Measurements from ENCODE around the gene SS18.
"Not testable (repeated sequence)": the region's sequence is repeated elsewhere in the genome, so short reads cannot be mapped to it uniquely, and the experiment has no call there.

The SS18 gene

GRCh38 chr18:26090130-26091046 lies at the start of gene SS18:
Gene SS18 (minus strand): TSS chr18:26090613. CDS start chr18:26090569, 44 bp downstream.
- peaks cover 14% of the 10 kb centered on the region for H3K36me3 Mint-ChIP-seq (ENCODE audit: low read depth)
- H3K4me1 Mint-ChIP-seq (ENCODE audit: low read depth) = peaks cover 26% of the 10 kb centered on the region
- peak within 1 kb of the TSS; percentile 98 for H3K27ac Mint-ChIP-seq
- no peaks in the 10 kb centered on the region for H3K9me3 Mint-ChIP-seq
- peaks cover 7% of the 10 kb centered on the region for H3K27me3 Mint-ChIP-seq (ENCODE audit: low read depth)
- peak within 1 kb of the TSS; percentile 96 for H3K4me3 Mint-ChIP-seq

GRCh38 chr18:26135548-26135947 lies 45.1 kb upstream of the SS18 start:
- H3K27me3 Mint-ChIP-seq (ENCODE audit: low read depth) = peaks cover 9% of the 10 kb centered on the region
- no peak overlapping the region for H3K4me3 Mint-ChIP-seq
- H3K27ac Mint-ChIP-seq = no peak overlapping the region
- H3K36me3 Mint-ChIP-seq (ENCODE audit: low read depth) = no peaks in the 10 kb centered on the region
- no peaks in the 10 kb centered on the region for H3K9me3 Mint-ChIP-seq
- no peaks in the 10 kb centered on the region for H3K4me1 Mint-ChIP-seq (ENCODE audit: low read depth)

- no peaks in the 10 kb centered on the region for H3K4me1 Mint-ChIP-seq (ENCODE audit: low read depth)
- H3K36me3 Mint-ChIP-seq (ENCODE audit: low read depth) = no peaks in the 10 kb centered on the region
- H3K9me3 Mint-ChIP-seq = no peaks in the 10 kb centered on the region
- peaks cover 9% of the 10 kb centered on the region for H3K27me3 Mint-ChIP-seq (ENCODE audit: low read depth)
- peak overlapping the region; percentile 55 for H3K4me3 Mint-ChIP-seq
- peak overlapping the region; percentile 71 for H3K27ac Mint-ChIP-seq
These were observed 43.7 kb upstream of the SS18 start for GRCh38 chr18:26134107-26134506.

GRCh38 chr18:26133652-26134051 lies 43.2 kb upstream of the SS18 start, which contains the start of gene PSMA8:
Gene PSMA8 (plus strand): TSS chr18:26133869. CDS start chr18:26133966, 97 bp downstream.
- Mint-ChIP-seq H3K4me3 (peak within 1 kb of the TSS; percentile 55), H3K9me3 (no peaks in the 10 kb centered on the region), H3K4me1 (ENCODE audit: low read depth) (no peaks in the 10 kb centered on the region), H3K36me3 (ENCODE audit: low read depth) (no peaks in the 10 kb centered on the region), H3K27me3 (ENCODE audit: low read depth) (peaks cover 9% of the 10 kb centered on the region), H3K27ac (peak within 1 kb of the TSS; percentile 71)

- not testable (repeated sequence) for H3K4me1 Mint-ChIP-seq (ENCODE audit: low read depth); H3K27ac Mint-ChIP-seq; H3K4me3 Mint-ChIP-seq; H3K36me3 Mint-ChIP-seq (ENCODE audit: low read depth); H3K27me3 Mint-ChIP-seq (ENCODE audit: low read depth); H3K9me3 Mint-ChIP-seq
These were observed 37.8 kb upstream of the SS18 start for GRCh38 chr18:26128192-26128591.

GRCh38 chr18:26127786-26128185 lies 37.4 kb upstream of the SS18 start:
- Mint-ChIP-seq H3K9me3 (peaks cover 8% of the 10 kb centered on the region), H3K4me3 (no peak overlapping the region), H3K27ac (no peak overlapping the region), H3K4me1 (ENCODE audit: low read depth) (no peaks in the 10 kb centered on the region), H3K36me3 (ENCODE audit: low read depth) (no peaks in the 10 kb centered on the region), H3K27me3 (ENCODE audit: low read depth) (peaks cover 8% of the 10 kb centered on the region)

- not testable (repeated sequence) for H3K36me3 Mint-ChIP-seq (ENCODE audit: low read depth); H3K9me3 Mint-ChIP-seq; H3K27ac Mint-ChIP-seq; H3K4me3 Mint-ChIP-seq; H3K4me1 Mint-ChIP-seq (ENCODE audit: low read depth)
- peaks cover 15% of the 10 kb centered on the region for H3K27me3 Mint-ChIP-seq (ENCODE audit: low read depth)
These were observed 31.6 kb upstream of the SS18 start for GRCh38 chr18:26121994-26122393.

GRCh38 chr18:26121476-26121875 lies 31.1 kb upstream of the SS18 start:
- no peaks in the 10 kb centered on the region for H3K36me3 Mint-ChIP-seq (ENCODE audit: low read depth)
- no peak overlapping the region for H3K27ac Mint-ChIP-seq
- peaks cover 15% of the 10 kb centered on the region for H3K27me3 Mint-ChIP-seq (ENCODE audit: low read depth)
- H3K4me3 Mint-ChIP-seq = no peak overlapping the region
- H3K9me3 Mint-ChIP-seq = peaks cover 10% of the 10 kb centered on the region
- H3K4me1 Mint-ChIP-seq (ENCODE audit: low read depth) = no peaks in the 10 kb centered on the region

GRCh38 chr18:26119246-26119645 lies 28.8 kb upstream of the SS18 start:
- Mint-ChIP-seq H3K4me3 (no peak overlapping the region), H3K4me1 (ENCODE audit: low read depth) (no peaks in the 10 kb centered on the region), H3K27ac (no peak overlapping the region), H3K9me3 (peaks cover 10% of the 10 kb centered on the region), H3K36me3 (ENCODE audit: low read depth) (no peaks in the 10 kb centered on the region), H3K27me3 (ENCODE audit: low read depth) (peaks cover 15% of the 10 kb centered on the region)

- Mint-ChIP-seq H3K27ac (no peak overlapping the region), H3K27me3 (ENCODE audit: low read depth) (peaks cover 11% of the 10 kb centered on the region), H3K4me3 (no peak overlapping the region), H3K4me1 (ENCODE audit: low read depth) (no peaks in the 10 kb centered on the region), H3K36me3 (ENCODE audit: low read depth) (no peaks in the 10 kb centered on the region), H3K9me3 (no peaks in the 10 kb centered on the region)
These were observed 13.6 kb upstream of the SS18 start for GRCh38 chr18:26104035-26104434.

- Mint-ChIP-seq H3K27ac (no peak overlapping the region), H3K36me3 (ENCODE audit: low read depth) (no peaks in the 10 kb centered on the region)
These were observed 13.2 kb upstream of the SS18 start for GRCh38 chr18:26103579-26103978.

GRCh38 chr18:26097563-26097962 lies 7.2 kb upstream of the SS18 start:
- H3K36me3 Mint-ChIP-seq (ENCODE audit: low read depth) = peaks cover 6% of the 10 kb centered on the region
- peaks cover 13% of the 10 kb centered on the region for H3K27me3 Mint-ChIP-seq (ENCODE audit: low read depth)
- H3K9me3 Mint-ChIP-seq = peaks cover 10% of the 10 kb centered on the region
- H3K4me1 Mint-ChIP-seq (ENCODE audit: low read depth) = peaks cover 2% of the 10 kb centered on the region
- no peak overlapping the region for H3K27ac Mint-ChIP-seq
- H3K4me3 Mint-ChIP-seq = no peak overlapping the region

More at GRCh38 chr18:26103579-26103978, 13.2 kb upstream of the SS18 start:
- H3K9me3 Mint-ChIP-seq = no peaks in the 10 kb centered on the region
- H3K27me3 Mint-ChIP-seq (ENCODE audit: low read depth) = peaks cover 11% of the 10 kb centered on the region
- H3K4me3 Mint-ChIP-seq = no peak overlapping the region
- no peaks in the 10 kb centered on the region for H3K4me1 Mint-ChIP-seq (ENCODE audit: low read depth)

GRCh38 chr18:26096852-26097251 lies 6.4 kb upstream of the SS18 start:
- peaks cover 10% of the 10 kb centered on the region for H3K9me3 Mint-ChIP-seq
- peaks cover 6% of the 10 kb centered on the region for H3K36me3 Mint-ChIP-seq (ENCODE audit: low read depth)
- no peak overlapping the region for H3K4me3 Mint-ChIP-seq
- peaks cover 12% of the 10 kb centered on the region for H3K27me3 Mint-ChIP-seq (ENCODE audit: low read depth)
- no peak overlapping the region for H3K27ac Mint-ChIP-seq
- peaks cover 2% of the 10 kb centered on the region for H3K4me1 Mint-ChIP-seq (ENCODE audit: low read depth)

GRCh38 chr18:26091047-26091630 lies 726 bp upstream of the SS18 start:
- Mint-ChIP-seq H3K27me3 (ENCODE audit: low read depth) (peaks cover 7% of the 10 kb centered on the region), H3K4me3 (peak overlapping the region; percentile 96), H3K36me3 (ENCODE audit: low read depth) (peaks cover 12% of the 10 kb centered on the region), H3K27ac (peak overlapping the region; percentile 98), H3K4me1 (ENCODE audit: low read depth) (peaks cover 26% of the 10 kb centered on the region), H3K9me3 (no peaks in the 10 kb centered on the region)
